SKM-1 (cell line): ENCODE results near the gene MBD3L5.
"Not testable (repeated sequence)": the region's sequence is repeated elsewhere in the genome, so short reads cannot be mapped to it uniquely, and the experiment has no call there.

ENCODE experiments used
- DNase-seq: peaks from one replicate; lab custom pipeline; 2025; ENCODE audit not compliant: unreplicated experiment; lab: John Stamatoyannopoulos, UW

Gene MBD3L5

GRCh38 chr19:7051421-7051820 is 21.0 kb downstream of the MBD3L5 start:
- not testable (repeated sequence) for DNase-seq

- DNase-seq = not testable (repeated sequence)
Measured at GRCh38 chr19:7052896-7053295, 22.5 kb downstream of the MBD3L5 start.

GRCh38 chr19:7054635-7055368 is 24.4 kb downstream of the MBD3L5 start:
- not testable (repeated sequence) for DNase-seq

- not testable (repeated sequence) for DNase-seq
Measured at GRCh38 chr19:7055679-7056078, 25.3 kb downstream of the MBD3L5 start.

- DNase-seq = not testable (repeated sequence)
Measured at GRCh38 chr19:7056371-7056770, 26.0 kb downstream of the MBD3L5 start.

GRCh38 chr19:7058576-7058975 is 28.2 kb downstream of the MBD3L5 start, which contains the start of gene MBD3L3:
TSS of gene MBD3L3 (minus strand) at chr19:7058676. CDS start at chr19:7058605, 71 bp downstream.
- DNase-seq = not testable (repeated sequence)

- DNase-seq = not testable (repeated sequence)
Measured at GRCh38 chr19:7059977-7060376, 29.6 kb downstream of the MBD3L5 start.

- no peak for DNase-seq
Measured at GRCh38 chr19:7063339-7063738, 33.0 kb downstream of the MBD3L5 start.

- DNase-seq = no peak
Measured at GRCh38 chr19:7063764-7064418, 33.5 kb downstream of the MBD3L5 start.

- DNase-seq = not testable (repeated sequence)
Measured at GRCh38 chr19:7067122-7067521, 36.7 kb downstream of the MBD3L5 start.

GRCh38 chr19:7067716-7068115 is 37.3 kb downstream of the MBD3L5 start:
- DNase-seq = no peak

- DNase-seq = no peak
Measured at GRCh38 chr19:7068599-7068998, 38.2 kb downstream of the MBD3L5 start.

GRCh38 chr19:7069042-7069903 is 38.9 kb downstream of the MBD3L5 start, which contains the start of gene ZNF557:
TSS of gene ZNF557 (plus strand) at chr19:7069703. CDS start at chr19:7075075, 5,372 bp downstream.
- DNase-seq = peak; percentile 94

- no peak for DNase-seq
Measured at GRCh38 chr19:7069904-7070226, 39.5 kb downstream of the MBD3L5 start.

GRCh38 chr19:7072541-7072940 is 42.2 kb downstream of the MBD3L5 start:
- no peak for DNase-seq

GRCh38 chr19:7074705-7075282 is 44.4 kb downstream of the MBD3L5 start:
- no peak for DNase-seq

GRCh38 chr19:7076151-7076550 is 45.8 kb downstream of the MBD3L5 start:
- DNase-seq = no peak

- no peak for DNase-seq
Measured at GRCh38 chr19:7078008-7078407, 47.6 kb downstream of the MBD3L5 start.
